Mammary epithelial cell (primary cell): ENCODE measurements around the gene ZBTB38.

Experiments
- CTCF ChIP-seq, 2 donors: IDR thresholded peaks in 1 of 2; conservative IDR thresholded peaks in 1 of 2; 2 replicates each; pipeline ENCODE4 v1.5.1; 2011 to 2012; ENCODE audit warnings: inconsistent platforms in 2 of 2, low read length in 2 of 2, mild to moderate bottlenecking in 2 of 2, control low read depth in 1 of 2, low read depth in 1 of 2; ENCODE audit not compliant: insufficient read depth in 1 of 2; ENCODE audit errors: extremely low read depth in 1 of 2
- EZH2 ChIP-seq: IDR thresholded peaks from 2 replicates; pipeline ENCODE4 v1.6.1; 2012; ENCODE audit warnings: low read length, inconsistent platforms, borderline replicate concordance

- TF ChIP-seq CTCF (conservative IDR thresholded peaks at IDR 0.05 in 1 of 2, IDR thresholded peaks at IDR 0.05 in 1 of 2; ENCODE audit: extremely low read depth in 1 of 2, insufficient read depth in 1 of 2, low read depth in 1 of 2, low read length in 2 of 2) = no peak
- TF ChIP-seq EZH2 = no peak
Measured at GRCh38 chr3:141412087-141412935, 44.0 kb downstream of the ZBTB38 start.
